Fibroblast of upper back skin (primary cell): ENCODE measurements around the gene OTUB2.
A peak's percentile ranks its signal among the peaks of the same experiment; 100 is the strongest.

Experiments used
- DNase-seq: peaks from one replicate; pipeline ENCODE4 v3.0.0-alpha.2; 2013

OTUB2 gene

GRCh38 chr14:94026173-94026888, at the start of gene OTUB2:
Gene OTUB2 (plus strand): TSS chr14:94026340. CDS start chr14:94026538, 198 bp downstream.
- DNase-seq = peak; percentile 99

DNA sequence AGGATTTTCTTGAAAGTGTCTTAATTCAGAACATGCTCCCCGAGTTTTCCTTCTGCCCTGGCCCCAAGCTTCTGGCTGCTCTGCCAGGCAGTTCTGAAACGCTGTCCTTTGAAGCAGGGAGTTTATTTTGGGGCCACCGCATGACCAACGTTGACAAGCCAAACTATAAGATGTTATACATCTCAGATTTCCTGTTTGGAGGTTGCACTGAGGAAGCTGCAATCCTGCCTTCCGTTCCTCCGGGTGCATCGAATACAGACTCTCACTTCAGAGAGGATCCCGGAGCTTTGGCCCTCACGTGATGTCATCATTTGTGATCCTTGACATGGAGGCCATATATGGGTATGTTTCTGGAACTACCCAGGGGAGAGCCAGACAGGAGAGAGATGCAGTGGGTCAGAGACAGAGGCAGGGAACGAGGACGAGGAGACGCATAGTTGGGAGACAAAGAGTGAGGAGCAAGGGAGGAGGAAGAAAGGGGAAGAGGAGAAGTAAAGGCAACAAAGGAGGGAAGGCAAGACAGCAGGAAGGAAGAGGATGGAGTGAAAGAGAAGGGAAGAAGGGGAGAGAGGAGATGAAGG, 49.6 kb upstream of the OTUB2 start, which contains the start of gene ASB2:
ASB2 (minus strand) TSS at position 94 of the 581 bp plus-strand sequence. CDS start 12,031 bp downstream, outside the sequence.
- no peak for DNase-seq

- DNase-seq = no peak
Observed at GRCh38 chr14:93977171-93977570, 49.0 kb upstream of the OTUB2 start.

- no peak for DNase-seq
Observed at GRCh38 chr14:93977790-93978581, 48.2 kb upstream of the OTUB2 start.

DNA sequence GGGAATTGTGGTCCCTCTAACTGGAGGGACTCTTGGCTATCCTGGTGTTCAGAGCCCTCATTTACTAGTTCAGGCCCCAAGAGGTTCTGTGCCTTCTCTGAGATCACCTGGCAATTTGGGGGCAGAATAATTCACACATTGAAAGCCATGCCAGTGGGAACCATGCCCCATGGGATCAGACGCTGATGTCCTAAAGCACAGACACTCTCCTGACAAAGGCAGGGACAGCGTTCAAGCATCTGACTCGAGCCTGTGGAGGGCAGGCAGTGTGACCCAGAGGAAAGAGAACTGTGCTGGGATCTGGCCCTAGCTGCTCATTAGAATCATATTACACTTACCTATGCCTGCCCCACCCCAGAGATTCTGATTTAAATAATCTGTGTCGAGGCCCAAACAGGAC, 47.4 kb upstream of the OTUB2 start:
- no peak for DNase-seq

DNA sequence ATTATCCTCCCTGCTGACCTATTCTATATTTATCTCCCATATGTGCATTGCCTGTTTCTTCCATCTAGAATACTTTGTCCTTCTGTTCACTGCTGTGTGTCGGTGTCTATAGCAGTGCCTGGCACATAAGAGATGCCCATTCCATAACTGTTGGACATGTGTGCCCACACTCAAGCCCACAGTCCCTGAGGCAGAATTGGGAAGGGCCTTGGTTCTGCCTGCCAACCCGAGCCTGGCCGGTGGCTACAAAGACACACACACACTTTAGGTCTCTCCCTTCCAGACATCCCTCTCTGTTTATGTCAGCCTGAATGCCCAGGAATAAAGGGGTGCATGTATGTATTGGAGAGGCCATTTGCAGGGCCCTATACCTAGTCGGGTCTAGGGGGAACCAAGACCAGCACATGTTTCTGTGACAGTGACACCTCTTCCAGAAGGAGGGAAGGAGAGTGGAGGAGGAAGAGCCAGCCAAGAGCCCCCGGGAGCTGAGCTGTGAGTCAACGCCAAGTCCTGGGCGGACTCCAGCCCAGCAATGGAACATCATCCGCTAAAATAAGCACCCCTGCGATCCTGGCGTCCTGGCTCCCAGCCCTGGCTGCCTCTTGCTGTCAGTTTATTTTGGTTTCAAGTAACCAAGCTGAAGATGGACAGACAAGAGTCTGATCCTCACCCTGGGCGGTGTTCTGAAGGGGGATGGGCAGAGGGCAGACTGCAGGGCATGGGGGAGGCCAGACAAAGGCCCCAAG, 45.5 kb upstream of the OTUB2 start:
- DNase-seq = no peak

GRCh38 chr14:93981316-93982229, 44.6 kb upstream of the OTUB2 start:
- no peak for DNase-seq

DNA sequence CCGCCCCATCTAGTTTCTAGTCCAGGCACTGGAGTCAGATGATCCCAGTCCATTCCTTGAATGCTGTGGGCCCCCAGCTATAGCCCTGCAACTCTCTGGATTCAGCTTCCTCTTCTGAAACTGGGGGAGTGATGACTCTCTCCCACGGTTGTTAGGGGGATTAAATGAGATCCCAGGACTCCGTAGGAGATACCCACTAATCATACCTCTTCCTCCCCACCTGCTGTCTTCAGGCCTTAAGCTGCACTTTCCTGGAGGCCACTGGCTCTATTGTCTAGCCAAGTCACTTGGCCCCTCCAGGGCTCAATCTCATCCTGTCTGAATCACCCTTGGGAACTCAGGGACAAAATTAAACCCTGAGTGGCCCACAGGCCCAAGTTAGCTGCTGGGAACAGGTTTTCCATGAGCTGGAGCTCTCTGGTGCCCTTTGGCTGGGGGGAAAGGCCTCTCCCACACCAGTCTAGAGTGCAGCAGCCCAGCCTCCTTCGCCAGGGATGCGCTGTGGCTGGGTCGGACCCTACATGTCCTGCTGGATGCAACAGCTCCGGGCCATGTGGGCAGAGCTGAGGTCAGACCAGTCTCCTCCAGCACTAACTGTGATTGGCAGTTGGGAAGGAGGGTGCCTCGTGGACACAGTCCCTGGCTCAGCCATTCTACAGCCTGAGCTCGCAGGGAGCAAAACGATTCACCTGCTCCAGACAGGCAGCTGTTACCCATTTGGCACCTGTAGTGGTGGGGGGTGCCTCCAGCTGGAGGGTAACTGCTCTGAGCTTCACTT, 43.7 kb upstream of the OTUB2 start:
- no peak for DNase-seq

GRCh38 chr14:93984070-93984469, 42.1 kb upstream of the OTUB2 start:
- DNase-seq = peak; percentile 25

DNA sequence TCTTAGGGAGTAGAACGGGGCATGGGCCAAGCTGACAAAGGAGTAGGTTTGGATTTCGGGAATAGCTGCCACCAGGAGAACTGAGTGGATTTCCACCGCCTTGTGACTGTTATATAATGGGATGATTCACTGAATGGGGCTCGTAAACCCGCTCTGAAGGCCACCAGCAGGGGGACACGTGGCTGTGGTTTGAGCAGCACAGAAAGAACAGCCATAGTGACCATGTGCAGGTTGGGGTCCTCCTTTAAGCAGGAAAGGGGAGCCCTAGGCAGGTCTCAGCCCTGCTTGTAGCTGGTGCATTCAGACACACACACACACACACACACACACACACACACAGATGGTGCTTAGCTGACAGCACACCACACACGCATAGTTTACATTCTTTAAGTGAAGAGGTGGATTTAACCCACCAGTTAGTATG, 41.1 kb upstream of the OTUB2 start:
- DNase-seq = peak; percentile 90

DNA sequence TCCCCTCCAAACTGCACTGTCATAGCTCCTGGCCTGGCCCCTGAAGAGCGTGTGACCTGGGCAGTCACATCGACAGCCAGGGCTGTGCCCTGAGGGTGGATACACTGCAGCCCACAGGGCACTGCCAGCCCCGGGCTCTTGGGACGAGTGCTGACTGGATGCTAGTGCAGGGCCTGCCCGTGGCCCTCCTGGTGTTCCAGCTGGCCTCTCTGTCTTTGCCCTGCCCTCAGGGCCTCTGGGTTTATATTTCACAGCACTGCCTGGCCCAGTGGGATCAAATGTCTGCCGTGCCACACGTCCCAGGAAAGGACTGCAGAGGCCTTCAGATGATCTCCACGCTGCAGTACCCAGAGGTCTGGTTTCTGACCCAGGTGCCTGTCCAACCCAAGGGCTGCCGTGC, 39.2 kb upstream of the OTUB2 start:
- no peak for DNase-seq

DNA sequence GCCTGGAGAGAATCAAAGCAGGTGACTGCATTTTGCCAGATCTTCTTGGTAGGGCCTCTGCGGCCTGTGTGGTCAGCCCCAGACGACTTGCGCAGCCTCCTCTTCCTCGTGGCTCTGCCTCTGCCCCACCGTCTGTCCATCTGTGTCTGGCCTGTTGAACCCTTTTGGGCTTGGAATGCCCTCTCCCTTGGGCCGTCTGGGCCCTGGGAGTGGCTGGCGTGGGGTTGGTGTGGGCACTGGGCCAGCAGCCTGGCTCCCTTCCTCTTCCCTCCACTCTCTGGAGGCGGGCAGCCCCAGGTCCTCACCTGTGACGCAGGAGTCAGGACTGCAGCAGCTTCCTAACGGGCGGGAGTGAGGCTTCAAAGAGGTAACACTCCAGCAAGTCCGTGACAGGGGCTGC, 38.8 kb upstream of the OTUB2 start:
- DNase-seq = no peak

DNA sequence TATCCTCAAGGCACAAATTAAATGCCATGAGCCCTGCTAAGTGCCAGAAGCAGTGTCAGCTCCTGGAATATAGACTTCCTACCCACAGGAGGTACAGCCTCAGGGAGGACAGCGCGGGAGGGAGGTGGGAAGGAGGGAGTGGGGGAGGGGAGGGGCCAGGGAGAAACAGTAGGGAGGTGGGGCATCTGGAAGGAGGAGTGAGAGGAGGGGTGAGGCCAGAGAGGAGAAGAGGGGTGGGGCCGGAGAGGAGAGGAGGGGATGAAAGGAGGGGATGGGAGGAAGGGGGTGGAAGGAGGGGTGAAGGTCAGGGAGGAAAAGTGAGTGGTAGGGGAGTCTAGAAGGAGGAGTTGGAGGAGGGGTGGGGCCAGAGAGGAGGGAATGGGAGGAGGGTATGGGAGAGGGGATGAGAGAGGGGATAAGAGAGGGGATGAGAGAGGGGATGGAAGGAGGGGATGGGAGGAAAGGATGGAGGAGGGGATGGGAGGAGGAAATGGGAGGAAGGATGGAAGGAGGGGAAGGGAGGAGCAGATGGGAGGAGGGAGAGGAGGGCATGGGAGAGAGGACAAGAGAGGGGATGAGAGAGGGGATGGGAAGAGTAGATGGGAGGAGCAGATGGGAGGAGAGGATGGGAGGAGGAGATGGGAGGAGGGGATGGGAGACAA, 38.2 kb upstream of the OTUB2 start:
- DNase-seq = no peak

GRCh38 chr14:93989939-93990338, 36.2 kb upstream of the OTUB2 start:
- no peak for DNase-seq

DNA sequence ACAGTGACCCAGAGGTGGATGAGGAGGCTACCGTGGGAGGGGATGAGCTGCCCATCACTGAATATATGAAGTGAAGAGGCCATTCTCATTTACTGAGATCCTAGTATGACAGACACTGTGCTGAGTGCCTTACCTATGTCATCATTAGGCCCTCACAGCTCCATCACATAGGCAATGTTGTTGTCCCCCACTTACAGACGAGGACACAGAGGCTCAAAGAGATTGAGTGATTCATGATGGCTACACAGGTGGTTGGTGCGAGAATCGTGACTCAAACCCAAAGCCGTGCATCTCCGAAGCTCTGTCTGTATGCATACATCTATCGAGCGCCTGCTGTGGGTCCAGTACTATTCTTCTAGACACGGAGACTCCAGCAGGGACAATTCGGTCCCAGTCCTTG, 34.9 kb upstream of the OTUB2 start:
- DNase-seq = no peak

DNA sequence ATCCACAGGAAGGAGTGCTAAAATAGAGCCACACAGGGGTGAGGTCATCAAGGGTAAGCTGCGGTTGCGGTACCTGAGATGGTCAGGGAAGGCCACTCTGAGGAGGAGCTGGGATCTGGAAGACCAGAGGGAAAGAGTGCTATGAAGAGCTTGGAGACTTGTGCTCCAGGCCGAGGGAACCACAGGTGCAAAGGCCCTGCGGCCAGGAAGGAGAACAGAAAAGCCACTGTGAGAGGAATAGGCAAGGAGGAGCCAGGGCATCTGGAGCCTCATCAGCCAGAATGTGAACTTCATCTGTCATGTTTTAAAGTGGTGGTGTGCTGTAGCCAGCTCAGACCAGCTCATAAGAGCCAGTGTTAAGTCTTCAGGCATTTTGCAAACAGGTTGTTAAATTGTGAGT, 34.5 kb upstream of the OTUB2 start:
- no peak for DNase-seq

DNA sequence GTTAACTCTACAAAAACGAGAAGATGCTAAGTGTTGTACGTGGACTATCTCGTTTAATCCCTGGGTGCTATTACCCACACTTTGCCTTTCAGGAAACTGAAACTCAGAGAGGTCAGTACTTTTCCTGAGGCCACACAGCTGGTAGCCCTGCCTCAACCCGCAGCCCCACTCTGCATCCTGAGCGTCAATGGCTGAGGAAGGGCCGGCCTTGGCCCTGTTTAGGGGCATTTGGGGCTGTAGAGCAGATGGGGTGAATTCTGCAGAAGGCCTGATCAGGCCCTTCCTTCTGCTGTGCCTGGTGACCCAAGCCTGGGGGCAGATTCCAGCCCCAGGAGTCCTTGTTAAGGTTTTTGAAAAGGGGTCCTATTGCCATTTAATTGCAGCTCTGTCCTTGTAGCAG, 32.8 kb upstream of the OTUB2 start:
- no peak for DNase-seq

DNA sequence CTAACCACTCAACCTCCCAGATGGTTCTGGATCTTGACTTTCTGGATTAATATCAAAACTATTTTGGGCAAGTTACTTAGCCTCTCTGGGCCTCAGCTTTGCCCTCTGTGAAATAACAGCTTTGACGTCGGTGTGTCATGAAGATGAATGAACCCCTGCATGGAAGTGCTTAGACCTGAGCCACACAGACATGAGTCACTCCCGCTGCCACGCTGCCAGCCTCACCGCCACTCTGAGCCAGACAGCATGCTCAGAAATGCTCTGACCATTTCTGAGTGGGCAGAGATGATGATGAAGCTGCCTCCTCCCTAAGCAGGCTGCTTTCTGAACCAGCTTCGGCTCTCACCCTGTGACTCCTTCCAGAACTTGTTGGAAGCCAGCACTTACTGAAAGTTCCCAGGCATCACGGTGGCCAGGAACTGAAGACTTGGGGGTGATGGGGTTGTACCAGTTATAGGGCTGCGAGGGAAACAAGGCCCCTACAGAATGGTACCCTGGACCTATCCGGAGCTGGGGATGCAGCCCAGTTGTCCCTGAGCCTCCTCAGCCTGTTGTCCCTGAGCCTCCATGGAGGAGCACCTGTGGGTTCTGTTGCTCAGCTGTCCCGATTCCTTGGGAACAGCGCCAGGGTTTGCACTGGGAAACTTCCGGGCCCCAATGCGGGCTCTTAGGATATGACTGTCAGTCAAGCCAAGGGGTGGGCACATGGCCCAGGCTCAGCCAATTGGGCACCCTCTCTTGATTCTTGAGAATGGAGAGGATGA, 31.0 kb upstream of the OTUB2 start:
- DNase-seq = peak; percentile 60

DNA sequence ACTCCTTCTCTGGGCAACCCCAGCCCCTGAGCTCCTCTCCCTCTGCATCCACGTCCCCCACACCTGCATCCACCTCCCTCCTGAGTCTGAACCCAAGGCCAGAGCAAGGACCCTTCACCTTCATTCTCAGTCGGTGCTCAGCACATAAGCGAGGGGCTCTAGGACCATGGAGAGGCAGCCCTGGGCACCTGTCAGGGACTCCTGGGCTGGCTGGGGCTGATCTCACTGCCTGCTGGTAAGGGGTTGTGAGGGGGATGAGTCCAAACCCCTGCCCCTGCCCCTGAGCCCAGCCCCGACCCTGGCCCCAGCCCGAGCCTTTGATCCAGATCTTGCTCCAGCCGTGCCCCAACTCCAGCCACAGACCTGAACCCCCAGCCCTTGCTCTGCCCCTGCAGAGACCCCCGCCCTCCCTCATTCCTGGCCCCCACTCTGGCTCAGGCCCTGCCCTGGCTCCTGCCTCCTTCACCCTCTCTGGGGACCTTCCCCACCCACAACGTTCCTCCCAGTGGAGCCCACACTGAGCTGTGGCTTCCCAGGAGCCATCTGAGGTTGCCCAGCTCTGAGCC, 29.9 kb upstream of the OTUB2 start:
- DNase-seq = no peak

- no peak for DNase-seq
Observed at GRCh38 chr14:93997082-93997481, 29.1 kb upstream of the OTUB2 start, which contains the start of gene CCDC197. Gene CCDC197 (plus strand): TSS chr14:93997301. CDS start chr14:93998132, 831 bp downstream.
